IPS-18a (cell line): ENCODE results near the gene PNMT.

ENCODE experiments used
- H3K27ac ChIP-seq: one replicate; pipeline ENCODE4 v1.5.1; 2013; ENCODE audit warnings: low read length
- H3K27me3 ChIP-seq: one replicate; pipeline ENCODE4 v1.6.1; 2013; ENCODE audit warnings: mild to moderate bottlenecking, low read length; ENCODE audit not compliant: control insufficient read depth, insufficient read depth
- H3K36me3 ChIP-seq: one replicate; pipeline ENCODE4 v1.6.1; 2013; ENCODE audit warnings: low read depth, low read length; ENCODE audit not compliant: control insufficient read depth
- H3K4me1 ChIP-seq: one replicate; pipeline ENCODE4 v1.6.1; 2013; ENCODE audit warnings: low read depth, low read length; ENCODE audit not compliant: control insufficient read depth
- H3K4me3 ChIP-seq: one replicate; pipeline ENCODE4 v1.5.1; 2013; ENCODE audit warnings: low read length
- H3K9ac ChIP-seq: one replicate; pipeline ENCODE4 v1.6.1; 2013; ENCODE audit warnings: mild to moderate bottlenecking, low read length, moderate library complexity
- H3K9me3 ChIP-seq: one replicate; pipeline ENCODE4 v1.6.1; 2013; ENCODE audit warnings: low read depth, low read length; ENCODE audit not compliant: control insufficient read depth

The PNMT gene

DNA sequence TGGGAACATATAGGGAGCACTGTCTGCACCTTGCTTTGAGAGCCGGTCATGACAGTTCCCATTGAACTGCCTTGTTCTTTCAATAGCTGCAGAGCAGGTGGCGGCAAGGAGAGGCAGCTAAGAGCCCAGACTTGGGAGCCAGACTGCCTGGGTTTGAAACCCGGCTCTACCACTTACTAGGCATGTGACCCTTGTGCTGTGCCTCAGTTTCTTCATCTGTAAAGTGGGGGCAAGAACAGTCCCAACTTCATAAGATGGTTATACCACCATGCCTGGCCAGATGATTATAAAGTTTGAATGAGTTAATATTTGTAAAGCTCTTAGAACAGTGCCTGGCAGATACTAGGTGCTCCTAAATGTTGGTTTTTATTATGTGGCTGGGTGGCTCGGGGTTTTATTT lies 46.0 kb downstream of the PNMT start:
- Histone ChIP-seq H3K9ac (no peak overlapping the region), H3K27me3 (no peaks in the 10 kb centered on the region), H3K27ac (no peak overlapping the region), H3K9me3 (no peaks in the 10 kb centered on the region), H3K4me1 (no peaks in the 10 kb centered on the region), H3K36me3 (peaks cover 92% of the 10 kb centered on the region), H3K4me3 (no peak overlapping the region)

- Histone ChIP-seq H3K4me3 (no peak overlapping the region), H3K4me1 (no peaks in the 10 kb centered on the region), H3K27ac (no peak overlapping the region), H3K9ac (no peak overlapping the region), H3K27me3 (no peaks in the 10 kb centered on the region), H3K9me3 (no peaks in the 10 kb centered on the region), H3K36me3 (peaks cover 92% of the 10 kb centered on the region)
Observed at GRCh38 chr17:39715375-39716072, 47.3 kb downstream of the PNMT start.

GRCh38 chr17:39716073-39716818 lies 48.0 kb downstream of the PNMT start:
- Histone ChIP-seq H3K9me3 (no peaks in the 10 kb centered on the region), H3K9ac (no peak overlapping the region), H3K27me3 (no peaks in the 10 kb centered on the region), H3K4me1 (no peaks in the 10 kb centered on the region), H3K36me3 (peaks cover 90% of the 10 kb centered on the region), H3K27ac (no peak overlapping the region), H3K4me3 (no peak overlapping the region)

DNA sequence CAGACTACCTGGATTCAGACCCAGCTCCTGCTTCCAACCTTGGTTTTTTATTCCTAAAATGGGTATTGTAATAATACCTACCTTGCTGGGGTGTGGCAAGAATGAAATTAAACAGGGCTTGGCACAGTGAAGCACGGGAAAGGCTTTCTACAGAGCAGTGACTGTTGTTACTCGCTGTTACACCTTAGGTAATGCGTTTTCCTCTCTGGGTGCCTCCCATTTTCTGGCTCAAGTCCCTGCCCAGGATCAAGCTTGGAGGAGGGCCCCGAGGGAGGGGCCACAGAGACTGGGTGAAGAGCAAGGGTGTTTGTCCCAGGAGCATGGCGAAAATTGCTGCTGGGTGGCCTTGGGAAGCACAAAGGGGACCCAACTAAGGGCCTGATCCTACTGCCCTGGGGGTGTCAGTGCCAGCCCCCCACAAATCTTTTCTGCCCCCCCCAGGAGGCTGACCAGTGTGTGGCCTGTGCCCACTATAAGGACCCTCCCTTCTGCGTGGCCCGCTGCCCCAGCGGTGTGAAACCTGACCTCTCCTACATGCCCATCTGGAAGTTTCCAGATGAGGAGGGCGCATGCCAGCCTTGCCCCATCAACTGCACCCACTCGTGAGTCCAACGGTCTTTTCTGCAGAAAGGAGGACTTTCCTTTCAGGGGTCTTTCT lies 48.8 kb downstream of the PNMT start:
- Histone ChIP-seq H3K4me1 (no peaks in the 10 kb centered on the region), H3K36me3 (peaks cover 85% of the 10 kb centered on the region), H3K9ac (no peak overlapping the region), H3K27me3 (no peaks in the 10 kb centered on the region), H3K27ac (no peak overlapping the region), H3K4me3 (no peak overlapping the region), H3K9me3 (no peaks in the 10 kb centered on the region)

- Histone ChIP-seq H3K36me3 (peaks cover 79% of the 10 kb centered on the region), H3K27ac (no peak overlapping the region), H3K9me3 (no peaks in the 10 kb centered on the region), H3K9ac (no peak overlapping the region), H3K4me3 (no peak overlapping the region), H3K4me1 (no peaks in the 10 kb centered on the region), H3K27me3 (no peaks in the 10 kb centered on the region)
Observed at GRCh38 chr17:39717660-39718059, 49.4 kb downstream of the PNMT start.

DNA sequence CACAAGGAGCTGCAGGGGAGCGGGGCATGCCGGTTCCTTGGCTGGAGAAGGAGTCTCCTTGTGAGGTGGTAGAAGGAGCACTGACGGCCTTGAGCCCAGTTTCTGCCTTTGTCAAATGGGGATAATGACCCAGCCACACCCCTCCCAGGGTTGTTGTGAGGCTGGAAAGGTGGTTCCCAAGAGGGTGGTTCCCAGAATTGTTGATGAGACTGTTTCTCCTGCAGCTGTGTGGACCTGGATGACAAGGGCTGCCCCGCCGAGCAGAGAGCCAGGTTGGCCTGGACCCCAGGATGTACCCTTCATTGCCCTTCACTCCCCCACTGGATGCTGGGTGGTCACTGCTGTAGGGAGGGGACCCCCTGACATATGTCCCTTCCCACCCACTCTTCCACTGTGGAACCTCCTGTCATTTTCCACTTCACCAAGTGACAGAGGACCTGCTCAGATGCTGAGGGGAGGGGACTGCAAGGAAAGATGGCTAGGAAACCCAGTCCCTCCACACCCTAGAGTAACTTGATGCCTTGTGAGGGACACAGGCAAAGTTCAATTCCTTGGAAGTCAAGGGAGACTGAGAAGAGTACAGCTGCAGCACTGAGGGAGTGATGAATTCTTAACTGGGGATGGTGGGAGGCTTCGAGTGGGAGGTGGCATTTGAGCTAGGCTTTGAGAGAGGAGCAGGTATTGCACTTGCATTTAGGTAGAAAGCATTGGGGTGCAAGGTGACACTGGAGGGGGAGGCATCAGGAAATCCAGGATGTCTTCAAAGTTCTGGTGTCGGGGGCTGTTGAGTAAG lies 51.5 kb downstream of the PNMT start:
- H3K36me3 ChIP-seq, result peaks cover 67% of the 10 kb centered on the region
- H3K4me1 ChIP-seq, result no peaks in the 10 kb centered on the region
- no peak overlapping the region for H3K27ac ChIP-seq
- no peak overlapping the region for H3K4me3 ChIP-seq
- H3K27me3 ChIP-seq, result no peaks in the 10 kb centered on the region
- no peak overlapping the region for H3K9ac ChIP-seq
- H3K9me3 ChIP-seq, result no peaks in the 10 kb centered on the region
